HG02884 (cell line): ENCODE data around the gene FETUB.

ENCODE experiments used
- ATAC-seq: cut with Tn5 transposase; IDR thresholded peaks from one replicate; pipeline ENCODE4 v1.9.1; 2021; ENCODE audit warnings: mild to moderate bottlenecking, moderate library complexity; ENCODE audit not compliant: unreplicated experiment

FETUB gene, protein sequence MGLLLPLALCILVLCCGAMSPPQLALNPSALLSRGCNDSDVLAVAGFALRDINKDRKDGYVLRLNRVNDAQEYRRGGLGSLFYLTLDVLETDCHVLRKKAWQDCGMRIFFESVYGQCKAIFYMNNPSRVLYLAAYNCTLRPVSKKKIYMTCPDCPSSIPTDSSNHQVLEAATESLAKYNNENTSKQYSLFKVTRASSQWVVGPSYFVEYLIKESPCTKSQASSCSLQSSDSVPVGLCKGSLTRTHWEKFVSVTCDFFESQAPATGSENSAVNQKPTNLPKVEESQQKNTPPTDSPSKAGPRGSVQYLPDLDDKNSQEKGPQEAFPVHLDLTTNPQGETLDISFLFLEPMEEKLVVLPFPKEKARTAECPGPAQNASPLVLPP

DNA sequence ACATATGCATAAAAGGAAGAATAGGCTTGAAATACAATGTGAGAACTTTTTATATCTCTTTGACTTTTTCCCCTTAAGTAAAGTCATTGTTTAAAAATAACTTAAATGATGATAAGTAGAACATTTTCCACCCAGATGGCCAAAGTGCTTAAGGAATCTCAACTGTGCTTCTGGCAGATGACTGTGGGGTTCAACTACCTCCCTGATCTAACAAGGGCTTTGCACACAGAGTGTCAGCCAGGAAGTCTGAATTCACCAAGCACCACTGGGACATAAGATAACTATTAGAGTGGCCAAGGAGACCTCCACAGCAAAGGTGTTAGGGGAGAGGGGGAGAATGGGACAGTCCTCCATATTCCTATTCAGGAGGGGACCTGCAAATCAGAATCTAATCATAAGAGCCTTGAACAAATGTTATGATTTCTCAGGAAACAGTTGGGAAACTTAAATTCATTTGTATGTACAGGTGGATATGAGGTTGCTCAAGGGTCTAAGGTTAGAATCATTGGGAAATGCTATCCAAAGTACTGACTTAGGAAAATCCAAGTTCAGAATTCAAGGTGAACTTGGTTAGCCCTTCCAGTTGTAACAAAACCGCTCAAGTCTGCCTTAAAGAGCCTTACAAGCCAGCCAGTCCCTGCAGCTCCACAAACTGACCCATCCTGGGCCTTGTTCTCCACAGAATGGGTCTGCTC is at the start of gene FETUB:
TSS of gene FETUB (plus strand) at position 622 of the 695 bp plus-strand sequence. CDS start at position 684, 62 bp downstream.
- no peak for ATAC-seq

DNA sequence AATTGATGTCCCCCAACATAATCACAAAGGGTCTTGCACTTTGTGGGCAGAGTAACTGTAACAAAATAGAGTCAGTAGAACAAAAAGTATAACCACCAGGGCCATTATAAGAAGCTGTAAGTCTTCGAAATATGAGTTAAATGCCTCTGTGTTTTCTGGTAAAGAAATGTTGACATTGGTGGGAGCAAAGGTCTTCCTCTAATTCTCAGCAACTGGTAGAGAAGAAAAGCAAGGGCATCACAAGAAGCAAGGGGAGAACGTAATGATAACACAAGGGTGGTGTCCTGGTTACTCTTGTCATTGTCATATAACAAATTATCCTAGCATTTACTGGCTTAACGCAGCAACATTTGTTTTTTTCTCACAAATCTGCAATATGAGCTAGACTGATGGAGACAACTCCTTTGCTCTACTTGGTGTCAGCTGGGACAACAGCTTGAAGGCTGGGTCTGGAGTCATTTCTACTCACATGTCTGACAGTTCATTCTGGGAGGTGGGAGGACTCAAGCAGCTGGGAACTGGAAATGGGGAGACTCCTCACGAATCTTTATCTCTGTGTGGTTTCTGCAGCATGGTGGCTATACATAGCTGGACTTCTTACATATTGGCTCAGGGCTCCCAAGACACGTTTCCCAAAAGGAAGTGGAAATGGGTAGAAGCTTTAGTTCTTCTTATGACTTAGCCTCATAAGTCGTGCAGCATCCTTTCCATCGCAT is 49.5 kb upstream of the FETUB start:
- ATAC-seq: no peak

DNA sequence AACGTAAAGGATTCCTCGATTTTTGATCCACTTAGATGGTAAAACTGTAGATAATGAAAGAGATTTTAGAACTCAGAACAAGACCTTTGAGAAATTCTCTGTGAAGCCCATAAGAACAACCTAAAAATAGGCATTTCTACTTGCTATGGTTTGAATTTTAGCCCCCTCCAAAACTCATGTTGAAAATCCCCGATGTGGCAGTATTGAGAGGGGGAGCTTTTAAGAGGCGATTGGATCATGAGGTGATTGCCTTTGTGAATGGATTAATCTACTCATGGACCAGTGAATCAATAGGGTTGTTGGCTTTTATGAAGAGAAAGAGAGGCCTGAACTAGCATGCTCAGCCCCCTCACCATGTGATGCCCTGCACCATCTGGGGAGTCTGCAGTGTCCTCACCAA is 47.5 kb upstream of the FETUB start:
- ATAC-seq: no peak

DNA sequence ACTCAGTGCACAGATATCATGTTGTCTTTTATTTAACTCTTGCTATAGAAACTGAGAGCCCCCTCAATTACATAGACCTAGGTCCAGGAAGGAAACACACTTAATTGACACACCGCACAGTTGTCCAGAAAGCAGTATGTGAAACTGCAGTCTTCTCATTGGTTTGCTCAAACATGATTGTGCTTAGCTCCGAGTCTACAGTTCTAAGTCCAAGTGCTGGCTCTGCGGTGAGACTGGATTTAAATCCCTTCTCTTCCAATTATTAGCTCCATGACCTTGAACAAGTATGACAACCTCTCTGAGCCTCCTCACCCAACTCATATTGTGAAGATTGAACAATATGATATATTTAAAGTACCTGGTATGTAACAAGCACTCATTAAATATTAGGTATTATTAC is 46.3 kb upstream of the FETUB start:
- ATAC-seq: no peak

DNA sequence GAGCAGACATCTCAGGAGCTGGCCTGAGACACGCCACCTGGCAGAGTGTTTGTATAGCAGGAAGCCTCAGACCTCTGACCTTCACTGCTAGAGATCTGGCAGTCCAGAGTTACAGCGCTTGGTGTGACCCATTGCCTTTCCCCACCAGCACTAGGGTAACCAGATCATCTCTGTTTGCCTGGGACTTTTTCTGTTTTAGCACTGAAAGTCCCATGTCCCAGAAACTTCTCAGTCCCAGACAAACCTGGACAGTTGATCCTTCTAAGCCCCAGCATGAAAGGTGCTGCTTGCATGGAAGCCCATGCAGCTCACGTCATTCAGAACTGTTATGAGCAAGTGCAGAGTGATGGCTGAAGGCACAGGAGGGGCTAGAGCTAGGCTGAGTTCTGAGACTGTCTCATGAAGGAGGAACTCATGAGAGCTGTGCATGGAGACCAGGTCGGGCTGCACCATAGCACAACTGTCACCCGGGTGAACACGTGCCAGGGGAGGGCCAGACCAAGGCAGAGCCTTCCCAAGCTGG is 45.5 kb upstream of the FETUB start:
- ATAC-seq: no peak

DNA sequence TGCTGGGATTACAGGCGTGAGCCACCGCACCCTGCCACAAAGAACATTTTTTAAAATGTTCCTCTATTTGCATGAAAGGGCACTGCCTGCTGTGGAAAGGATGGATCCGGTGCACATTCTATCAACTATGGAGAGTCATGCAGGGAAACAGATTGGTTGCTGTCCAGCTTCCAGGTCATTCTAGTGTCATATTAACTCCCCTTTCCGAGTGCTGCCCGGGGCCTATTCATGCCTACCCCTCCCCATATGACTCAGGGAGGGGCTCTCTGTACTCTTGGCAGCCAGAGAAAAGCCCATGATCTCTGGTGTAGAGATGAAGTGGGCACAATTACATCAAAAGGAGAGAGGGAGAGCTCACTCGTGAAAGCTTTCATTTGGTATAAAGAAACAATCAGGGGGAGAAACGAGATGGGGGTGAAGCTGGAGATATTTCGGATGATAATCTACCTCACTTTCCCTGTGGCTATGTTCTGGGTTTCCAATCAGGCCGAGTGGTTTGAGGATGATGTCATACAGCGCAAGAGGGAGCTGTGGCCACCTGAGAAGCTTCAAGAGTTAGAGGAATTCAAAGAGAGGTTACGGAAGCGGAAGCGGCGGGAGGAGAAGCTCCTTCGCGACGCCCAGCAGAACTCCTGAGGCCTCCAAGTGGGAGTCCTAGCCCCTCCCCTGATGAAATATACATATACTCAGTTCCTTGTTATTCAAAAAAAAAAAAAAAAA is 43.5 kb upstream of the FETUB start:
- ATAC-seq: no peak

DNA sequence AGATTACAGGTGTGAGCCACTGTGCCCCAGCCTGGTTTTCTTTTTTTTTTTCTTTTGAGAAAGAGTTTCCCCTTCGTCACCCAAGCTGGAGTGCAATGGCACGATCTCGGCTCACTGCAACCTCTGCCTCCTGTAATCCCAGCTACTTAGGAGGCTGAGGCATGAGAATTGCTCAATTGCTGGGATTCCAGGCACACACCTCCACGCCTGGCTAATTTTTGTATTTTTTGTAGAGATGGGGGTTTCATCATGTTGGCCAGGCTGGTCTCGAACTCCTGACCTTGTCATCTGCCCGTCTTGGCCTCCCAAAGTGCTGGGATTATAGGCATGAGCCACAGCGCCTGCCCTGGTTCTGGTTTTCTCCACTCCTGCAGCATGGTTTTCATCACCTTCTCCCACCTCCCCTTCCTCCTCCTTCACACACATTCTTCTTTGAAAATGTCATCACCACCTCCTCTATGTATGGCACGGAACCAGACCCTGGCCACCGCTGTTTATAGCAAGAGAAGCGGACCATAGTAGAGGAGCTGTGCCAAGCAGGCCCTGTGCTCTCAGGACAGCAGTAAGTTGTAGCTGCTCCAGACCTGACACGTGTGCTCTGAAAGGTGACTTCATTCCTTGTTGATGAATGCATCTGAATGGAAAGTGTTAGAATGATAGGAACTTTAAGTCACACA is 42.0 kb upstream of the FETUB start:
- ATAC-seq: no peak

DNA sequence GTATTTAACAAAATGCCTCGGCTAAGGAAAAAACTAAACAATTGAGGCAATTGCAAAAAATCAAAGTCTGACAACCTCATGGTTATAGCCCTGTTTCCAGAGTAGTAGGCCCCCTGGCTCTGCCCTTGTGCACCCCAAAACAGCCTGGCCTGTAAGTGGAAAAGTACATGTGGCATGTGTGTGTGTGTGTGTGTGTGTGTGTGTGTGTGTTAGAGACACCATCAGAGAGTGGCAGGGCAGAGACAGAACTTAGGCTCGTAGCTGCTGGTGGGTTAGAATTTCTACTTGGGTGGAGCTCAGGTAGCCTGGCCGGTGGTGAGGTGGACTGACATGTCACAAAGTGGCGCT is 41.4 kb upstream of the FETUB start:
- ATAC-seq: no peak

DNA sequence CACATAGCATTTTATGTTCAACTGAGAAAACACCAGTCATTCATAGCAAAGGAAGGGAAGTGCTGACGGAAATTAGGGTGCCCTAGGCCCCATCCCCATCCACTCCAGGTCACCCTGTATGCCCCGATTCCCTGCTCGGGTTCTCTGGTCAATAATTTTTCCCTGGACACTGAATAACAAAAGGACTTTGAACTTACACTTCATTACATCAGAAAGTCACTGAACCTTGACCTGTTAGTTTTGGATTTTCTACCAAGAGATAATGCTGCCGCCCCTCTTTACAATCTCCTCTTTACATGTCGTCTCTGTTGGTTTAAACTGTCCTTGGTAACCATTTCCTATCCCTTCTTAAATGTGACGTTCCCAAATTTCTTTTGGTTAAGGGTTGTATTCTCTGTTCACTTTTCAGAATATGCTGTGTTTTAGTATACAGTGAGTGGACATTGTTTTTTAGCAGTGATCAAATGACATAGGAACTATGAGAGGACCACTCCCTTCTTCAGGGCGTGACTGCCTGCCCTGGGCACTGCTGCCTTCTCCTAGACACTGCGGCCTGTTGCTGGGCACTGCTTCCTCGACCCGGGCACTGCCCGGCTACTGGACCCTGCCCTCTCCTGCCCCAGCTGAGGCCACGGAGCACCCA is 40.9 kb upstream of the FETUB start:
- ATAC-seq: no peak

DNA sequence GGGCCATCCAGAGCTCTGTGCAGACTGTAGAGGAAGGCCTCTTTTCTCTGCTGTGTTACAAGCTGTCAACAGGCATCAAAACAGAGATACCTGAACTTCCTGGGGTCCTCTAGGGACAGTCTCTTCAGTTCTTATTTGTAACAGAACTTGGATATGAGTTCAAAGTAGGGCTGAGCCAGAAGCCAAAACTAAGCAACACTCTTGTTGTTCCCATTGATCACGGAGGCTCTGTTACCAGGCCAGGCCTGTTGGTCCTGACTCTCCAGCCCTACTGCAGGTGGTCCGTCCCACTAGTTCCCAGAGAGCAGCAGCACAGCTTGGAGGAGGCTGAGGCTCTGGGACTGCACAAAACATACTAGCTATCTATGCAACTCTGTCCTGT is 40.4 kb upstream of the FETUB start:
- no peak for ATAC-seq

DNA sequence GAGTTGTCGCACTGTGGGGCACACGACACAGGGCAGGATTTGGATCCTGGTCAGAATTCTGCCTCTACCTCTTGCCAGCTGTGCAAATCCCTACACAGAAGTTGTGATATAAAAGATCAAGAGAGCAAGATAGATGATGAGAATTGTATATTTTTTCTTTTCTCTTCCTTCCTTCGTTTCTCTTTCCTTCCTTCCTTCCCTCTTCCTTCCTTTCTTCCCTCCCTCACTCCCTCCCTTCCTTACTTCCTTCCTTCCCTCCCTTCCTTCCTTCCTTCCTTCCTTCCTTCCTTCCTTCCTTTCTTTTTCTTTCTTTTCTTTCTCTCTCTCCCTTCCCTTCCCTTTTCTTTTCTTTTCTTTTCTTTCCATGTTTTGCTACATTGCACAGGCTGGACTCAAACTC is 39.3 kb upstream of the FETUB start:
- no peak for ATAC-seq

DNA sequence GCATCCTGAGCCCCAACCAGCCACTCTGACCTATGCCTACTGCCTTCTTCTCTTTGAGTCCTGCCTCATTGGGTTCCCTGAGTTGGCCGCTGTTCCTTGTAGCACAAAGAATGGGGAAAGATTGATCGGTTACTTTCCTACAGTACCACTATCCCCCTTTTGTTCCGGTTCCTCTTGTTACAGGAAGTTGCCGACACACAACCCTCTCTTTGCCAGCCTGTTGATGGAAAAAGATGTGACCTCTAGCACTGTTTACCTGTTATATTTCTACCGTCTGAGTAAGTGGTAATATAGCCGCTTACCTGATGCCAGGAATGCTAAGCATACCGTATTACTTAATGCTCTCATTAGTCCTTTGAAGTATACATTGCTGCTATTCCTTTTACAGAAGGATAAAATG is 37.0 kb upstream of the FETUB start:
- ATAC-seq: no peak

DNA sequence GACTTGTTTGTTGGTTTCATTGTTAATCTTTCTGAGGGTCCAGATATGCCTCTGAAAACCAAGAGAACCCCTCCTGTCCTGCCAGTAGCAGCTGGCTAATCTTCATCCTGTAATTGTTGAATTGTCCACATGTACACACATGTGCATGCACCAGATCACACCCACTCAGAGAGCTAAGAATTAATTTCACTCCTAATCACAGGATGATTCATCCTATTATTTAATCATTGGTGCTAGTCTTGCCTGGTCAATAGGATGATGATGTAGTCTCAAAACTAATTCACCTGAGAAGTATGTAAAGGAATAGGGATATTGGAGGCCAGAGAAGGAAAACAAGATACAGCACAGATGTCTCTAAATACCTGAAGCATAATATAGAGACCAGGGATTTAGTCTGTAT is 35.1 kb upstream of the FETUB start:
- ATAC-seq: no peak

DNA sequence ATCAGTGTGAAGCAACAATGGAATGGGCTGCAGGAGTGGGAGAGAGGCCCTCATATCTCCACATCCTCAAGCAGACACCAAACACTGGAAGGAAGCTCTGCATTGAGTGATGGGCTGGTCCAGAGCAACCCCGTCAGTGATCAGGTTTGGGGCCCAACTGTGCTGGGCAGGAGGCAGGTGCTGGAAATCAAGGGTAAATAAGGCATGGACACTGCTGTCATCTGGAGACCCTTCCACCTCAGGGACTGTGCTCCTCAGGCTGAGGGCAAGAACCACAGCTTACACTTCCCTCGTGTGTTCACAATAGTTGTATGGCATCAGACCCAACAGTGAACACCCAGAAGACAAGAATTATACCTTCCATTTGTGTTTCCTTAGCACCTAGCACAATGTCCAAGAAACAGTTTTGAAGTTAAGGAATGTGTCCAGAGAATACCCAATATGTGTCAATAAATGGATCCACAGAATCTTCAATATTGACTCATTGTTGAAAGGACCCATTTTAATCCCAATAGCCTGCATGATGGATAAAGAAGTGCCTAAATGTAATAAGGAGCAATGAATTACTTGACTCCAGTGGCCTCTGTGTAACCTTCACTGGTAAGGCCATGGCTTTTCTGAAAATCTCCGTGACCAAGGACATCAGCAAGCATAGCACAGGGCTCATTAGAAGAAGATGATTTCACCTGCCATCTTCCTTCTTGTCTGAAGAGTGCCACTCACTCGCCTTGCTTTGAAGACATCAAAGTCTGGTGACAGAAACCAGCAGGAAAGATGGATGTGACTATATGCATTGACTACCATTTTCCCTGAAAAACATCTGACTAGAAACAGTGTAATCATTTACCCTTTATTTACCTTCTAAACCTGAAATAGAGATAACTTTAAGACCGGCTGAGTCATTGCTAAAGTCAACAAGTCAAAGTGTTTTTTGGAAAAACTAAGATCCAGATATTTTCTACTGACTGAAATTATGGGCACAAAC is 34.3 kb upstream of the FETUB start:
- no peak for ATAC-seq

DNA sequence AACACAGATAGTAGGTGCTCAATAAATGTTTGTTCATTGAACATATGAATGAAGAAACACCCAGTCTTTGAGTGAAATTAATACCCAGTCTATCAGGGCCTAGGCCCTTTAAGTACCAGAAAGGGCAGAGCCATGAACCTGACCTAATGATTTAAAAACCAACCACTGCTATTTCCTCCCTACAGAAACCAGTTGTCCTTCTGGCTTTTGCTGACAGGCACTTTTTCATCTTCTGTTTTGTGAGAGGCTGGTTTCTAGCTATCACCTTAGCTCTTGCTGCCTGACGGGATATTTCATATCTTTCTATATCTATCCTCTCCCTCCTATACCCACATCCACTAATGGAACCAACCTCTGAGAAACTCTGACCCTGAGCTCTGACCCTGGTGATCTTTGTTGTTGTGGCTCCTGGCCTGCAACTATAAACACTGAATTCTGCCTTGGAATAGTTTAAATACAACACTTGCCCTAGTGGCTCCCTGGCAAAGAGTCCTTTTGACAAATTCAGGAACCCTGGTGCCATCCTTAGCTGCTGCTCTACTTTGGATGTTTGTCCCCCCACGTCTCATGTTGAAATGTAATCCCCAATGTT is 31.5 kb upstream of the FETUB start:
- no peak for ATAC-seq

DNA sequence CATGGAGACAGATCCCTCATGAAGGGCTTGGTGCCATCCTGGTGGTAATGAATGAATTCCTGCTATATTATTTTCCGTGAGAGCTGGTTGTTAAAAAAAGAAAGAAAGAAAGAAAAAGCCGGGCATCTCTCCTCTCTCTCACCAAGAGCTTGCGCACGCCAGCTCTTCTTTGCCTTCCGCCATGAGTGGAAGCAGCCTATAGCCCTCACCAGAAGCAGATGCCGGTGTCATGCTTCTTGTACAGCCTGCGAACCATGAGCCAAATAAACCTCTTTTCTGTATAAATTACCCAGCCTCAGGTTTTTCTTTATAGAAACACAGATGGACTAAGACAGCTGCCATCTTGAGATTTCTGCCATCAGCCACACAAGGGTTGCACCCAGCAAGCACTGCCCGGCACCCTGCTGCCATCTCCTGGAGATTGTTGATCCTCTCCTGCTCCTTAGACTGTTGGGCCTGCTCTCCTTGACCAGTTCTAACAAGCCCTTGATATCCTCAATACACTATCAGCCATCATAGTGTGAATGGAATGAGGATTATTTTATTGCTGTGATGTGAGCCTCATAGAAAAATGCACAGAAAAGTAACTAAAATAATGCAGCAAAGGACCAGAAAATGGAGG is 30.8 kb upstream of the FETUB start:
- ATAC-seq: no peak

DNA sequence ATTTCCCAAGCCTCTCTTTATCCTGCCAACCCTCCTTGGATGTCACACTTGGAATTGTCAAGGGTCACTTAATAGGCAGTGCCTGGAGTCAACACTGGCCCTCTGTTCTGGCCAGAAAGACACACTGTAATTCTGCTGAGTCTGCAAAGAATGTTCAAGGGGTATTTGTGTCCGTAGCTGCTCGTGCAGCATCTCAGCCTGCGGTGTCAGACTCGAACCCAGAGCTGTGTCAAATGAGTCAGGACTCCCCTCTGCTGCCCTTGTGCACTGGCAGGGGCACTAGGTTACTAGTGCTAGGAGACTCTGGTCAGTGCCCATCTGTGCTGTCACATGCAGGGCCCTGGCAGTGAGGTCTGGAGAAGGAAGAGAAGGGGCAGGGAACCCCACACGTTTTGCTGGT is 28.1 kb upstream of the FETUB start:
- no peak for ATAC-seq
